Retinal pigment epithelial cell (primary cell): Measurements from ENCODE around the gene SV2B.

Experiments
- DNase-seq: peaks from one replicate; pipeline ENCODE4 v3.0.0-alpha.2; 2010; ENCODE audit warnings: low read depth
- H3K4me3 ChIP-seq: 2 replicates; pipeline ENCODE4 v1.5.1; 2011; ENCODE audit warnings: mild to moderate bottlenecking, low read length, control low read depth, moderate library complexity
- CTCF ChIP-seq: conservative IDR thresholded peaks from 2 replicates; pipeline ENCODE4 v1.5.1; 2011; ENCODE audit warnings: low read depth, low read length, control low read depth, inconsistent platforms

SV2B gene

GRCh38 chr15:91065505-91065904 lies 34.6 kb upstream of the SV2B start:
- no peak overlapping the region for H3K4me3 ChIP-seq

GRCh38 chr15:91067036-91067435 lies 33.0 kb upstream of the SV2B start:
- TF ChIP-seq CTCF, result no peak
- H3K4me3 ChIP-seq, result no peak overlapping the region
- DNase-seq, result no peak

More at GRCh38 chr15:91065505-91065904, 34.6 kb upstream of the SV2B start:
- no peak for DNase-seq
- TF ChIP-seq CTCF, result no peak

- no peak for TF ChIP-seq CTCF
Observed at GRCh38 chr15:91068436-91068835, 31.6 kb upstream of the SV2B start.

DNA sequence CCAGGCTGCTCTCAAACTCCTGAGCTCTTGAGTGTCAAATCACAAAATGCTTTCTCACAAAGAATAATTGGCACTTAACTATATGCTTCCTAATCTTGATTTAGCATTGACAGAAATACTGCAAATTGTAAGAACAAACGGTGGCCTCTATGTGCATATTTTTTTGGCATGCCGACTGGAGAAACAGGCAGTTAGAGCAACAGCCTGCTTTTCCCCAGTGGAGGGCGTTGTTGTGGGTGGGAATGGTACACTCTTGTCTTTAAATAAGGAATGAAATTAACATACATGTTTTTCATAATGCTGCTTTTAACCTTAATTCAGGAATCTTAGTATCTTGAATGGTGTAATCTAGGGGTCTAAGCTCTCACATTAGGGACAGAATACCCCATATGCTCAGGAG lies 31.1 kb upstream of the SV2B start:
- peak; percentile 13 for TF ChIP-seq CTCF
- H3K4me3 ChIP-seq, result no peak overlapping the region
- no peak for DNase-seq

More at GRCh38 chr15:91068436-91068835, 31.6 kb upstream of the SV2B start:
- no peak for DNase-seq
- H3K4me3 ChIP-seq, result no peak overlapping the region

DNA sequence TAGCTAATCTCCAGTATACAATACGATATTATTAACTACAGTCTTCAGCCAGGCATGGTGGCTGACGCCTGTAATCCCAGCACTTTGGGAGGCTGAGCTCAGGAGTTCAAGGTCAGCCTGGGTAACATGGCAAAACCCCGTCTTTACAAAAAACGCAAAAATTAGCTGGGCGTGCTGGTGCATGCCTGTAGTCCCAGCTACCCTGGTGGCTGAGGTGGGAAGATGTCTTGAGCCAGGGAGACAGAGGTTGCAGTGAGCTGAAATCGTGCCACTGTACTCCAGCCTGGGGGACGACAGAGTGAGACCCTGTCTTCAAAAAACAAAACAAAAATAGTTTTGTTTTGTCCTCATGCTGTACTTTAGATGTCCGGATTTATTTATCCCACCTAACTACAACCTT lies 29.2 kb upstream of the SV2B start:
- H3K4me3 ChIP-seq, result no peak overlapping the region
- DNase-seq, result no peak
- no peak for TF ChIP-seq CTCF

DNA sequence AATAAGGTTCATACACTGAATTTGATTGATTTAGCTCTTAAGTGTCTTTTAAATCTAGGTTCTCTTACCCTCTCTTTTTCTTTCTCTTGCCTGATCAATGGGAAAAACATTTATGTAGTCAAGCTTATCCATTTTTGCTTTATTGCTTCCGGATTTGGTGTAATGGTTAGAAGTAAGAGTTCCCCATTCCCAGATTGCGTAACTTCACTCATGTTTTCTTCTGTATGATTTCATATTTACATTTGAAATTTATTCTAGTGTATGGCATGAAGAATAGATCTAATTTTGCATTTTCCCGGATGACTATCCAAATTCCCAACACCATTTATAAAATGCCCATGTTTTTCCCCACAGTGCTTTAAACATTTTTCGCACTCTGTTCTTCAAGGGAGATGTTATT lies 27.9 kb upstream of the SV2B start:
- TF ChIP-seq CTCF, result no peak
- no peak for DNase-seq
- no peak overlapping the region for H3K4me3 ChIP-seq

- DNase-seq, result no peak
- no peak for TF ChIP-seq CTCF
- no peak overlapping the region for H3K4me3 ChIP-seq
Observed at GRCh38 chr15:91073077-91073476, 27.0 kb upstream of the SV2B start.
